ENCODE measurements around the gene TMPRSS4. TPM values are rescaled to one million over a fixed set of nuclear protein-coding genes. Genes with fewer than 3 reads are reported as not detected.
"Not testable (repeated sequence)": the region's sequence is repeated elsewhere in the genome, so short reads cannot be mapped to it uniquely, and the experiment has no call there.

TMPRSS4 gene
- total RNA-seq, 1 donor from 2014 or later = 16.8 TPM

- Histone ChIP-seq H3K4me3 (ENCODE audit: low read depth, low read length) (no peak overlapping the region), H3K36me3 (ENCODE audit: control insufficient read depth, insufficient read depth, low read length) (no peaks in the 10 kb centered on the region), H3K27me3 (ENCODE audit: control insufficient read depth, insufficient read depth, low read length) (peaks cover 11% of the 10 kb centered on the region)
- no peak for TF ChIP-seq CTCF (IDR thresholded peaks at IDR 0.05; ENCODE audit: insufficient read depth, low read length, poor library complexity, severe bottlenecking)
- DNase-seq (ENCODE audit: low read depth) = no peak
Observed at GRCh38 chr11:118058311-118059245, 18.3 kb upstream of the TMPRSS4 start.

GRCh38 chr11:118059246-118059940 lies 17.5 kb upstream of the TMPRSS4 start:
- no peak overlapping the region for H3K4me3 ChIP-seq (ENCODE audit: low read depth, low read length)
- no peaks in the 10 kb centered on the region for H3K36me3 ChIP-seq (ENCODE audit: control insufficient read depth, insufficient read depth, low read length)
- H3K27me3 ChIP-seq (ENCODE audit: control insufficient read depth, insufficient read depth, low read length) = peaks cover 12% of the 10 kb centered on the region
- DNase-seq (ENCODE audit: low read depth) = no peak
- TF ChIP-seq CTCF (IDR thresholded peaks at IDR 0.05; ENCODE audit: insufficient read depth, low read length, poor library complexity, severe bottlenecking) = no peak

- peaks cover 12% of the 10 kb centered on the region for H3K27me3 ChIP-seq (ENCODE audit: control insufficient read depth, insufficient read depth, low read length)
Observed at GRCh38 chr11:118060081-118060661, 16.7 kb upstream of the TMPRSS4 start.

GRCh38 chr11:118060869-118061268 lies 16.0 kb upstream of the TMPRSS4 start:
- no peak overlapping the region for H3K4me3 ChIP-seq (ENCODE audit: low read depth, low read length)
- DNase-seq (ENCODE audit: low read depth) = no peak
- no peaks in the 10 kb centered on the region for H3K36me3 ChIP-seq (ENCODE audit: control insufficient read depth, insufficient read depth, low read length)
- peaks cover 13% of the 10 kb centered on the region for H3K27me3 ChIP-seq (ENCODE audit: control insufficient read depth, insufficient read depth, low read length)
- no peak for TF ChIP-seq CTCF (IDR thresholded peaks at IDR 0.05; ENCODE audit: insufficient read depth, low read length, poor library complexity, severe bottlenecking)

More at GRCh38 chr11:118060081-118060661, 16.7 kb upstream of the TMPRSS4 start:
- no peaks in the 10 kb centered on the region for H3K36me3 ChIP-seq (ENCODE audit: control insufficient read depth, insufficient read depth, low read length)
- no peak for TF ChIP-seq CTCF (IDR thresholded peaks at IDR 0.05; ENCODE audit: insufficient read depth, low read length, poor library complexity, severe bottlenecking)
- H3K4me3 ChIP-seq (ENCODE audit: low read depth, low read length) = no peak overlapping the region
- no peak for DNase-seq (ENCODE audit: low read depth)

GRCh38 chr11:118061586-118062125 lies 15.2 kb upstream of the TMPRSS4 start:
- H3K27me3 ChIP-seq (ENCODE audit: control insufficient read depth, insufficient read depth, low read length) = peaks cover 14% of the 10 kb centered on the region

GRCh38 chr11:118062181-118062580 lies 14.7 kb upstream of the TMPRSS4 start:
- not testable (repeated sequence) for H3K36me3 ChIP-seq (ENCODE audit: control insufficient read depth, insufficient read depth, low read length)

More at GRCh38 chr11:118061586-118062125, 15.2 kb upstream of the TMPRSS4 start:
- DNase-seq (ENCODE audit: low read depth) = no peak
- no peak for TF ChIP-seq CTCF (IDR thresholded peaks at IDR 0.05; ENCODE audit: insufficient read depth, low read length, poor library complexity, severe bottlenecking)
- H3K4me3 ChIP-seq (ENCODE audit: low read depth, low read length) = no peak overlapping the region
- no peaks in the 10 kb centered on the region for H3K36me3 ChIP-seq (ENCODE audit: control insufficient read depth, insufficient read depth, low read length)

GRCh38 chr11:118062631-118063030 lies 14.2 kb upstream of the TMPRSS4 start:
- not testable (repeated sequence) for H3K4me3 ChIP-seq (ENCODE audit: low read depth, low read length); H3K36me3 ChIP-seq (ENCODE audit: control insufficient read depth, insufficient read depth, low read length); H3K27me3 ChIP-seq (ENCODE audit: control insufficient read depth, insufficient read depth, low read length); DNase-seq (ENCODE audit: low read depth)

More at GRCh38 chr11:118062181-118062580, 14.7 kb upstream of the TMPRSS4 start:
- H3K4me3 ChIP-seq (ENCODE audit: low read depth, low read length); DNase-seq (ENCODE audit: low read depth): not testable (repeated sequence)
- H3K27me3 ChIP-seq (ENCODE audit: control insufficient read depth, insufficient read depth, low read length) = peaks cover 12% of the 10 kb centered on the region
